Measurements from ENCODE around the gene MS4A1.
"Not testable (repeated sequence)": the region's sequence is repeated elsewhere in the genome, so short reads cannot be mapped to it uniquely, and the experiment has no call there.

Gene MS4A1

DNA sequence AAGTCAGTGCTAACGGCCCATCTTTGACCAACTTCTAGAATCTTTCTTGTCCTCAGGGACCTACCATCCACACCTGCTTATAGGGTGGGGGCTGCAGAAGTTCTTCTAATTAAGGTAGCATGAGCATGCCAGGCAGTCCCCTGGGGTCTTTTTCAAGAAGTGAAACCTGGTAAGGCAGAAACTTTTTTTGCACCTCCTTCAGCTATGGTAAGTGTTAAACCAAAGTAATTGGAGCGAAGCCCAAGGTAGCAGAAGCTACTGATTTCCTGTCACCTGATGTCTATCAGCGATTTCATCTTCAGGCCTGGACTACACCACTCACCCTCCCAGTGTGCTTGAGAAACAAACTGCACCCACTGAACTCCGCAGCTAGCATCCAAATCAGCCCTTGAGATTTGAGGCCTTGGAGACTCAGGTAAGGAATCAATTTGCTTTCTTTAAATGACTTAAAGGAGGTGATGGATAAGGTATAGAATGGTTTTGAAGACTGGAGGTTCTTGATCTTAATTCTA, at the start of gene MS4A1:
Gene MS4A1, plus strand, starts transcription at position 317 of the 512 bp plus-strand sequence. CDS start 6,528 bp downstream, outside the sequence.
- DNase-seq: no peak

- no peak for DNase-seq
Measured at GRCh38 chr11:60420015-60420414, 35.6 kb upstream of the MS4A1 start.

GRCh38 chr11:60422609-60423008, 33.0 kb upstream of the MS4A1 start:
- DNase-seq: no peak

GRCh38 chr11:60428517-60428916, 27.1 kb upstream of the MS4A1 start:
- no peak for DNase-seq

DNA sequence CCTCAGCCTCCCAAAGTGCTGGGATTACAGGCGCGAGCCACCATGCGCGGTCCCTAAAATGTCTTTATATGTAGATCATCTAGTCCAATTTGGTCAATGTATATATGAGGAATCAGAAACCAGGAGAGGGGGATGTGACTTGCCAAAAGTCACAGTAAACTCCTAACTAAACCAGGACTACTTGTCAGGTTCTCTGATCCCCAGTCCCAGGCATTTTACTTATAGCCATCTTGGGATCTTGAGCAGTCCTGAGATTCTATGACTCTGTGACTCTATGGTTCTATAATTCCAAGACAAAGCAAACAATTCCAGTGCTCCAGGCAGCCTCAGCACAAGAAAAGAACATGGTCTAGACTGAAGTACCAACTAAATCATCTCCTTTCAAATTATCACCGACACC, 26.4 kb upstream of the MS4A1 start, which contains the start of gene MS4A5:
Gene MS4A5, plus strand, starts transcription at position 301 of the 400 bp plus-strand sequence. CDS start 103 bp downstream, outside the sequence.
- no peak for DNase-seq

- no peak for DNase-seq
Measured at GRCh38 chr11:60431251-60431650, 24.4 kb upstream of the MS4A1 start.

DNA sequence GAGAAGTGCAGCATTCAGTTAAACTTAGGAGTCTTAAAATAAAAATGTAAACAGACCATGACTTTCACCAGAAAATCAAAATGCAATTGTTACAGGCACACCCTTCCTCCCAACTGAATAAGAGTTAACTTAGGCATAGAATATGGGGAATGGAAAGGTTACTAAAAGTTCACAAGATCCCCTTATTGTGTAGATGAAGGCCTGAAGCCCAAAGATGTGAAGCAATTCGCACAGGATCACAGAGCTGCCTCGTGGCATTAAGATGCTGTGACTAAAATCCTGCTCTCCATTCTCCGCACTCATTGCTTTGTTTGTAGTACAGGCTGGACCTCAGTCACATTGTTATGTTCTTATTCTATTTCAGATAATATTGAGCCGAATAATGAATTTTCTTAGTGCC, 22.2 kb upstream of the MS4A1 start:
- no peak for DNase-seq

DNA sequence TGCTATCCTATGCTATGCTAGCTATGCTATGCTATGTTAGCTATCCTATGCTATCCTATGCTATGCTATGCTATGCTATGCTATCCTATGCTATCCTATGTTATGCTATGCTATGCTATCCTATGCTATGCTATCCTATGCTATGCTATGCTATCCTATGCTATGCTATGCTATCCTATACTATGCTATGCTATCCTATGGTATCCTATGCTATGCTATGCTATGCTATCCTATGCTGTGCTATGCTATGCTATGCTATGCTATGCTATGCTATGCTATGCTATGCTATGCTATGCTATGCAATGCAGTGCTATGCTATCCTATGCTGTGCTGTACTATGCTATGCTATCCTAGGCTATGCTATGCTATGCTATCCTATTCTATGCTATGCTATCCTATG, 8.6 kb upstream of the MS4A1 start:
- no peak for DNase-seq

- DNase-seq: no peak
Measured at GRCh38 chr11:60447846-60448245, 7.8 kb upstream of the MS4A1 start.

DNA sequence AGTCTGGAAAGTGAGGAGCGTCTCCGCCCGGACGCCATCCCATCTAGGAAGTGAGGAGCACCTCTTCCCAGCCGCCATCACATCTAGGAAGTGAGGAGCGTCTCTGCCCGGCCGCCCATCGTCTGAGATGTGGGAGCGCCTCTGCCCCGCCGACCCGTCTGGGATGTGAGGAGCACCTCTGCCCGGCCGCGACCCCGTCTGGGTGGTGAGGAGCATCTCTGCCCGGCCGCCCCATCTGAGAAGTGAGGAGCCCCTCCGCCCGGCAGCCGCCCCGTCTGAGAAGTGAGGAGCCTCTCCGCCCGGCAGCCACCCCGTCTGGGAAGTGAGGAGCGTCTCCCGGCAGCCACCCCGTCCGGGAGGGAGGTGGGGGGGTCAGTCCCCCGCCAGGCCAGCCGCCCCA, 4.5 kb upstream of the MS4A1 start:
- DNase-seq: not testable (repeated sequence)

DNA sequence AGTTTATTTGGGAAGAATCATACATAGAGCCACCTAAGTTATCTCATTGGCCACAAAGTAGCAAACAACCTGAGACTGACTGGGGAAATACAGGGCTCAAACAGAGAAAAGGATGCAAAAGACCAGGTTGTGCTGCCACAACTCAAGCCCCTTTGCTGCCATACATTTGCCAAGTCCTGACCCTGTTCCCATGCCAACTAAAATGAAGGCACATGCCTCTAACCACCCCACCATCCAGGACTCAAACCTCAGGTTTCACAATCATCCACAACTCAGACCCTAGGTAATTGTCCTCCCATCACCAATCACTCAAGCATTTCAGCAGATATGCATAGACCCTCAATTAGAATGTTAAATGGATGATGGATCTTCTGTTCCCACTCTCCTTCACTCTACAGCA, 1.4 kb upstream of the MS4A1 start:
- no peak for DNase-seq

GRCh38 chr11:60457576-60457975, 1.9 kb downstream of the MS4A1 start:
- DNase-seq: no peak

DNA sequence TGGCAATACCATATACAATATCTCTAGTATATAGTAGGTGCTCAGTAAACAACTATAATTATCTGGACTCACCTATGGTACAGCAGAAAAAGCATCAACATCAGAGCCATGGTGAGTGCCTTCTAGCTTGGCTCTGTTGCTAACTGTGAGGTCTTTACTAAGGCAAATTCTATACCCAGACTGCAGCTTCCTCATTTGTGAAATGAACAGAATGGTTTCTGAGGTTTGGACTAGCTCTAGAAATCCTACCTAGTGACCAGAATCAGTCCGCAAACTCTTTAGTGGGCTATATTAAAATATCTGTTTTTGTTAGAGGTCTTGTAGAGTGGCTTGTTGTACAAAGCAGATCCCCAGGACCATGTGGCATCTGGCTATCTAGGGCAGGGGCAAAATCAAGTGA, 3.7 kb downstream of the MS4A1 start:
- no peak for DNase-seq

DNA sequence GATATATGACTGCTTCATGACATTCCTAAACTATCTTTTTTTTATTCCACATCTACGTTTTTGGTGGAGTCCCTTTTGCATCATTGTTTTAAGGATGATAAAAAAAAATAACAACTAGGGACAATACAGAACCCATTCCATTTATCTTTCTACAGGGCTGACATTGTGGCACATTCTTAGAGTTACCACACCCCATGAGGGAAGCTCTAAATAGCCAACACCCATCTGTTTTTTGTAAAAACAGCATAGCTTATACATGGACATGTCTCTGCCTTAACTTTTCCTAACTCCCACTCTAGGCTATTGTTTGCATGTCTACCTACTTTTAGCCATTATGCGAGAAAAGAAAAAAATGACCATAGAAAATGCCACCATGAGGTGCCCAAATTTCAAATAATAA, 13.2 kb downstream of the MS4A1 start:
- DNase-seq: no peak

DNA sequence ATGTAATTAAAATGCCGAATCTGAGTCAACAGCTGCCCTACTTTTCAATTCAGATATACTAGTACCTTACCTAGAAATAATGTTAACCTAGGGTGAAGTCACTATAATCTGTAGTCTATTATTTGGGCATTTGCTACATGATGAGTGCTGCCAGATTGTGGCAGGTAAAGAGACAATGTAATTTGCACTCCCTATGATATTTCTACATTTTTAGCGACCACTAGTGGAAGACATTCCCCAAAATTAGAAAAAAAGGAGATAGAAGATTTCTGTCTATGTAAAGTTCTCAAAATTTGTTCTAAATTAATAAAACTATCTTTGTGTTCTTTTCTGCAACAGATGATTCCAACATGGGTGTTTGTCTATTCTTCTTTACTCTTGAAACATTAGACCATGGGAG, 14.1 kb downstream of the MS4A1 start:
- no peak for DNase-seq

- DNase-seq: no peak
Measured at GRCh38 chr11:60477035-60477445, 21.4 kb downstream of the MS4A1 start.

DNA sequence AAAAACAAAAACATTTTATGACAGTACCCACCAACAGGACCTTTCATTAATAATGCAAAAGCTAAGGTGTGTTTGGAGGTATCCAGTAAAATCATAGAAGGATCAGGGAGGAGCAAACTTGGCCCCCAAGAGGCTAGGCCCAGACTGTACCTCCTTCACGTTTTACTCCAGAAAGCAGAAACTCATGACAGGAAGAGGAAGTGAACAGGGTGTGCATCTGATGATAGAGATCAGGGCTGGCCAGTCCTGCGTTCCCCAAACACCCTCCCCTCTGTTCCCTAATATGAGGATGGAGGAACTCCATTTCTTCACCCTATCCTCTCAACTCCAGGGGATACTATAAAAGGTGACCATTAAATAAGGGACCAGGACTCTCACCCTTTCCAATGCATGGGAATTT, 26.7 kb downstream of the MS4A1 start:
- no peak for DNase-seq

DNA sequence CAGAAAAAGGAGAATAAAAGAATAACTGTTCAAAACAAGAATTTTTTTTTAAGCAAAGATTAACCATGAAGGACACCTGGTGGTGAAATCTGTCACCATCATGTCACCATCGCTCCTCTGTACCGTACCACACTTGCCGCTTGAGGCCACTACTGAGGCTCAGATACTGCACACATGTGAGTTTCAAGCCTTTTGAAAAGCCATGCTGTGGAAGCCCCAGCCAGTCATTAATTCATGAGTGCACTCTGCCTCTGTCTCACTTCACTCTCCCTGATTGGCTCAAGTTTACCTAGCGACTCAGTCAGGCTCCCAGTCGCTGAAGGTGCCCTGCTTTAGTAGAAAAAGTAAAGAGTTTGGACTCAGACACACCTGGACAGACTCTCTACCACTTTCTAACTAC, 30.3 kb downstream of the MS4A1 start:
- no peak for DNase-seq

GRCh38 chr11:60492488-60493009, 36.9 kb downstream of the MS4A1 start, which contains the start of gene MS4A12:
Gene MS4A12, plus strand, starts transcription at chr11:60492778. Its CDS starts 4,541 bp downstream, at chr11:60497319.
- DNase-seq: no peak

DNA sequence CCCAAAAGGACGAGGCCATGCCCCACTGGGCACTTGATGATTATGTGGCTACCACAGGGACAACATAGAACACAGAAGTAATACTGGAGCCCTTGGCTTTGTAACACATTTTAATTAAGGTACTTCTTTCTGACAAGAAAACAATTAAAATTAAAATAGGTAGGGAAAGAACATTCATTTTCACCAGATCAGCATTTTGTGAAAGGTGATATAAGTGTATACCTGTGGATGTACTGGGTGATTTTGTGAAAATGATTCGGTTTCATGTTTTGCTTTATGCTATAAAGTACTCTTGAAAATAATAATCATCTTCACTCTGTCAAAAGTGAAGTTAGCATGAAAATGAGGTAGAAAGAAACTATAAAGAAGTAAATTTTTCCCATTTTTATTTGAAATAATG, 37.8 kb downstream of the MS4A1 start:
- no peak for DNase-seq

GRCh38 chr11:60498399-60498798, 42.8 kb downstream of the MS4A1 start:
- DNase-seq: no peak

DNA sequence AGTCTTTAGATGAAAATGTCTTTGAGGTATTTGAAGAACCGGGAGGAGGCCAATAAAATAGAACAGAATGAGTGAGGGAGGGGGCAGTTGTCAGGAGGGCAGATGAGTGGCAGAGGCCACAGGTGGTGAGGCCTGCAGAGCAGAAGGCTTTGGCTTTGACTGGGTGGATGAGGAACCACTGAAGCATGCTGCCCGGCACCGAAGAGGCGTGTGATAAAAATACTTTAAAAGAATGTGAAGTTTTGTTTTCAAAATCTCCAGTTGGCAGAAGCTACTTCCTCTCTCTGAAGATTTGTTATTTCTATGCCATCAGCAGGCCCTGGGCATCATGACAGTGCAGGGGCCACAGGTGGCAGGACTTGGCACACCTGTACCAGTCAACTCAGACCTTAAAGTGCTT, 43.2 kb downstream of the MS4A1 start:
- DNase-seq: no peak

DNA sequence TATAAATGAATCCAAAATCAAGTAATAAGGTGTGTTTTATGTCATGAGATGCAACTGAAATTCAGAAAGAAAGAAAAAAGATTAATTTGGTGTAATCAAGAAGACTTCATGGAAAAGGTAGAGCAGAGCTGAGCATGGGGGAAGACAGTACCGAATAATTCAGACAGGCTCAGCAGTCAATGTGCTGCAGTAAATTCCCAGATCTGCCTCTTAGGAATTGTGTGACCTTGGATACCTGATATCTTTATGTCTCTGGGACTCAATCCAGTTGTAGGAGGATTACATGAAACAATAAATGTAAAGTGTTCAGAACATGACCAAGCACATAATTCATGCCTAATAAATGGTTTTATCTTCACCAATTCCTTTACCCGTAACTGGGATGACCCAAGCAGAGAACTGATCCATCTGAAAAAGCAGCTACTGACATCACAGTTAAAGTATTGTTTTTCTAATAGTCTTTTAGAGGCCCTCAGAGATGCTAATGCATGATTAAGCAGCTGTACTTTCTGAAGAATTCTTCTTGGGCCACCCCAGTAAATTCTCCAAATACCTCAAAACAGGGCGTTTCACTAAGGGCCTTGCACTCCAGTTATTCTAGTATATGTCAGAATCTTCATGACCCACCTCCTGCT, 44.7 kb downstream of the MS4A1 start:
- DNase-seq: no peak

- DNase-seq: no peak
Measured at GRCh38 chr11:60502221-60502775, 46.7 kb downstream of the MS4A1 start.
